HCT116 (cell line): ENCODE data around the gene ALDH7A1. TPM values are rescaled to one million over a fixed set of nuclear protein-coding genes. Genes with fewer than 3 reads are reported as not detected.

Experiments used
- ATAC-seq: fragments of 200-7000 bp; cut with Tn5 transposase; 2 replicates; pipeline ENCODE4 v1.9.1; 2020; ENCODE audit warnings: mild to moderate bottlenecking, moderate library complexity
- BruUV-seq: library from RNA; stranded (reverse); fragments of 400-500 nt; replicated peaks from 2 replicates; lab custom pipeline; 2021; lab: Mats Ljungman, UMichigan
- CTCF ChIA-PET: fragments of 300-600 bp; sonication (Branson Sonifier 250); formaldehyde crosslinking; loops from one replicate; lab custom pipeline; 2021; ENCODE audit warnings: antibody characterized with exemption; lab: Charles Lee
- POLR2A ChIA-PET: fragments of 300-600, 350-600 bp; sonication (Branson Sonifier 250); formaldehyde crosslinking; loops from one replicate; lab custom pipeline; 2021; ENCODE audit warnings: antibody characterized with exemption; lab: Charles Lee
- RAD21 ChIA-PET, 2 experiments: fragments of 300-600 bp; sonication (Branson Sonifier 250); formaldehyde crosslinking; loops; one replicate each; lab custom pipeline; 2023; ENCODE audit warnings: low total read pairs in 2 of 2; ENCODE audit not compliant: uncharacterized antibody in 2 of 2, unreplicated experiment in 2 of 2, low non-redundant PET in 1 of 2; lab: Charles Lee
- DNase-seq: peaks from one replicate; pipeline ENCODE4 v3.0.0-alpha.2; 2010; ENCODE audit warnings: low read depth, low spot score
- H2AFZ ChIP-seq: fragments of 200-600 bp; shearing (Covaris generic), sonication (generic); 2 replicates; pipeline ENCODE4 v1.6.1; 2017; ENCODE audit warnings: low read depth, mixed run types, mixed read lengths, antibody characterized with exemption, low read length; ENCODE audit not compliant: poor library complexity, severe bottlenecking
- H3K27ac ChIP-seq: 2 replicates; pipeline ENCODE4 v1.5.1; 2012; ENCODE audit warnings: low read depth, low read length
- H3K27me3 ChIP-seq: fragments of 200-600 bp; sonication (generic); 2 replicates; pipeline ENCODE4 v1.6.1; 2016; ENCODE audit warnings: mixed run types, low read length, mixed read lengths; ENCODE audit not compliant: insufficient read depth
- H3K36me3 ChIP-seq, 2 experiments: fragments of 200-500 bp in 1 of 2; fragments of 200-600 bp in 1 of 2; sonication (Bioruptor generic) in 1 of 2; sonication (generic) in 1 of 2; 2 replicates each; pipeline versions ENCODE4 v1.5.1 to v1.6.1; 2014 to 2016; ENCODE audit warnings: low read length in 2 of 2, inconsistent platforms in 1 of 2, mixed read lengths in 1 of 2, mixed run types in 1 of 2; ENCODE audit not compliant: insufficient read depth in 2 of 2, control insufficient read depth in 1 of 2
- H3K4me1 ChIP-seq, 2 experiments: fragments of 200-600 bp in 1 of 2; sonication (generic) in 1 of 2; 2 replicates each; pipeline versions ENCODE4 v1.5.1 to v1.6.1; 2012 to 2017; ENCODE audit warnings: low read length in 2 of 2, inconsistent platforms in 1 of 2, mild to moderate bottlenecking in 1 of 2, mixed read lengths in 1 of 2, mixed run types in 1 of 2, moderate library complexity in 1 of 2; ENCODE audit not compliant: insufficient read depth in 2 of 2, control insufficient read depth in 1 of 2
- H3K4me2 ChIP-seq: fragments of 200-600 bp; sonication (generic); 2 replicates; pipeline ENCODE4 v1.6.1; 2017; ENCODE audit warnings: mixed run types, low read length, mixed read lengths
- H3K4me3 ChIP-seq, 2 experiments: fragments of 200-600 bp in 1 of 2; sonication (generic) in 1 of 2; replicated peaks in 1 of 2; 2 replicates each; pipeline ENCODE4 v1.5.1; 2011 to 2016; ENCODE audit warnings: low read length in 2 of 2, control low read depth in 1 of 2, low read depth in 1 of 2, mild to moderate bottlenecking in 1 of 2, mixed read lengths in 1 of 2, mixed run types in 1 of 2
- H3K79me2 ChIP-seq: fragments of 200-600 bp; sonication (generic); 2 replicates; pipeline ENCODE4 v1.6.1; 2017; ENCODE audit warnings: mild to moderate bottlenecking, mixed run types, low read length, moderate library complexity, mixed read lengths; ENCODE audit not compliant: insufficient read depth
- H3K9ac ChIP-seq: fragments of 200-600 bp; sonication (generic); 2 replicates; pipeline ENCODE4 v1.6.1; 2016; ENCODE audit warnings: low read length, mixed read lengths
- H3K9me2 ChIP-seq: fragments of 200-600 bp; sonication (generic), shearing (Covaris generic); 2 replicates; pipeline ENCODE4 v1.6.1; 2017; ENCODE audit warnings: mixed run types, mild to moderate bottlenecking, moderate library complexity; ENCODE audit not compliant: insufficient read depth
- H3K9me3 ChIP-seq, 2 experiments: fragments of 200-500 bp in 1 of 2; fragments of 200-600 bp in 1 of 2; sonication (Bioruptor generic) in 1 of 2; sonication (generic) in 1 of 2; 2 replicates each; pipeline ENCODE4 v1.6.1; 2014 to 2017; ENCODE audit warnings: low read length in 2 of 2, mixed read lengths in 2 of 2, inconsistent platforms in 1 of 2, low read depth in 1 of 2, mild to moderate bottlenecking in 1 of 2, mixed run types in 1 of 2, moderate library complexity in 1 of 2; ENCODE audit not compliant: control insufficient read depth in 1 of 2, insufficient read depth in 1 of 2
- H4K20me1 ChIP-seq: fragments of 200-600 bp; sonication (generic), shearing (Covaris generic); 2 replicates; pipeline ENCODE4 v1.6.1; 2017; ENCODE audit warnings: mixed run types, mild to moderate bottlenecking, moderate library complexity; ENCODE audit not compliant: insufficient read depth
- CEBPB ChIP-seq: IDR thresholded peaks from 2 replicates; pipeline ENCODE4 v1.6.1; 2012; ENCODE audit warnings: low read depth
- ELF1 ChIP-seq: IDR thresholded peaks from 2 replicates; pipeline ENCODE4 v1.6.1; 2012; ENCODE audit warnings: low read depth, borderline replicate concordance
- EZH2 ChIP-seq: fragments of 200-600 bp; sonication (generic); IDR thresholded peaks from 2 replicates; pipeline ENCODE4 v1.6.1; 2017; ENCODE audit warnings: antibody characterized with exemption, mixed run types
- EZH2phosphoT487 ChIP-seq: fragments of 200-600 bp; IDR thresholded peaks from 2 replicates; pipeline ENCODE4 v1.6.1; 2018; ENCODE audit warnings: antibody characterized with exemption, borderline replicate concordance
- POLR2AphosphoS5 ChIP-seq: IDR thresholded peaks from 2 replicates; pipeline ENCODE4 v1.6.1; 2011; ENCODE audit warnings: mild to moderate bottlenecking, low read depth, low read length, moderate library complexity
- RAD21 ChIP-seq: IDR thresholded peaks from 2 replicates; pipeline ENCODE4 v1.6.1; 2012; ENCODE audit warnings: low read depth, mild to moderate bottlenecking
- SIN3A ChIP-seq: IDR thresholded peaks from 2 replicates; pipeline ENCODE4 v1.6.1; 2012; ENCODE audit warnings: low read depth
- SP1 ChIP-seq: IDR thresholded peaks from 2 replicates; pipeline ENCODE4 v1.6.1; 2012; ENCODE audit warnings: low read depth
- SRF ChIP-seq: IDR thresholded peaks from 2 replicates; pipeline ENCODE4 v1.6.1; 2012; ENCODE audit warnings: low read depth
- TCF7L2 ChIP-seq: IDR thresholded peaks from 2 replicates; pipeline ENCODE4 v1.7.0; 2011; ENCODE audit warnings: borderline replicate concordance, inconsistent platforms; ENCODE audit not compliant: insufficient read depth, insufficient read length; ENCODE audit errors: extremely low read depth
- YY1 ChIP-seq: IDR thresholded peaks from 2 replicates; pipeline ENCODE4 v1.6.1; 2011; ENCODE audit warnings: low read length, low read depth, moderate library complexity, mild to moderate bottlenecking; ENCODE audit not compliant: insufficient replicate concordance; ENCODE audit errors: extremely low read depth
- ZFX ChIP-seq: fragments of 450-650 bp; IDR thresholded peaks from 2 replicates; pipeline ENCODE4 v1.6.1; 2017
- ZNF274 ChIP-seq: fragments of 200-500 bp; sonication (Bioruptor generic); IDR thresholded peaks from 2 replicates; pipeline ENCODE4 v1.6.1; 2014; ENCODE audit warnings: mild to moderate bottlenecking, low read depth, low read length, inconsistent platforms
- intact Hi-C: fragments of 100-400 bp; cut with micrococcal nuclease; formaldehyde crosslinking; loops from 2 replicates; pipeline ENCODE4 v1.10.0; 2022
- total RNA-seq: library from RNA; stranded (reverse); gene quantifications from one replicate; pipeline ENCODE4 v1.2.1, GENCODE V29; 2021; ENCODE audit not compliant: unreplicated experiment
- TF ChIP-seq, protein P1 (sequence below): IDR thresholded peaks from 2 replicates; pipeline ENCODE4 v1.6.1; 2011; ENCODE audit warnings: mild to moderate bottlenecking, low read length, moderate library complexity; ENCODE audit not compliant: insufficient replicate concordance; ENCODE audit errors: extremely low read depth
- TF ChIP-seq, protein P2 (sequence below), 3 experiments: fragments of 200-600 bp in 1 of 3; sonication (generic) in 1 of 3; IDR thresholded peaks in 2 of 3; conservative IDR thresholded peaks in 1 of 3; 2 replicates each; pipeline ENCODE4 v1.5.1; 2012 to 2017; ENCODE audit warnings: low read depth in 2 of 3, low read length in 2 of 3, antibody characterized with exemption in 1 of 3, borderline replicate concordance in 1 of 3, control low read depth in 1 of 3, mild to moderate bottlenecking in 1 of 3, mixed read lengths in 1 of 3, mixed run types in 1 of 3, moderate library complexity in 1 of 3; ENCODE audit not compliant: insufficient read depth in 1 of 3
- TF ChIP-seq, protein P3 (sequence below): IDR thresholded peaks from 2 replicates; pipeline ENCODE4 v1.6.1; 2012

ALDH7A1 gene
- total RNA-seq, 1 experiment from 2014 or later, result 93.2 TPM

DNA sequence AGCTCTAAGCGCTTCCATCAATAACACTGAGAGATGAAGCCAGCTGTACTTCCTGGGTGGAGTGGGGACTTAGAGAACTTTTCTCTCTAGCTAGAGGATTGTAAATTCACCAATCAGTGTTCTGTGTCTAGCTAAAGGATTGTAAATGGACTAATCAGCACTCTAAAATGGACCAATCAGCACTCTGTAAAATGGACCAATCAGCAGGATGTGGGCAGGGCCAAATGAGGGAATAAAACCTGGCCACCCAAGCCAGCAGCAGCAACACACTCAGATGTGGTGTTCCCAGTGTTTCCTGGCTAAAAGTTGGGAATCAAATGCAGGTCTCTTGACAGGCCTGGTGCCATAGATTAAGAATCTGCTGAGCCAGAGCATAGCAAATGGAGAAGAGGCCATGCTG lies 60.5 kb downstream of the ALDH7A1 start:
- Histone ChIP-seq H3K4me1 (peaks cover 0 to 4% of the 10 kb centered on the region in 2 experiments; a peak in 2 of 4 replicates), H3K9ac (no peak overlapping the region)
- TF ChIP-seq SIN3A, result no peak
- no peak for TF ChIP-seq EZH2phosphoT487
- no peak for TF ChIP-seq SRF
- TF ChIP-seq ZNF274, result no peak
- TF ChIP-seq RAD21, result no peak
- TF ChIP-seq, protein P1, sequence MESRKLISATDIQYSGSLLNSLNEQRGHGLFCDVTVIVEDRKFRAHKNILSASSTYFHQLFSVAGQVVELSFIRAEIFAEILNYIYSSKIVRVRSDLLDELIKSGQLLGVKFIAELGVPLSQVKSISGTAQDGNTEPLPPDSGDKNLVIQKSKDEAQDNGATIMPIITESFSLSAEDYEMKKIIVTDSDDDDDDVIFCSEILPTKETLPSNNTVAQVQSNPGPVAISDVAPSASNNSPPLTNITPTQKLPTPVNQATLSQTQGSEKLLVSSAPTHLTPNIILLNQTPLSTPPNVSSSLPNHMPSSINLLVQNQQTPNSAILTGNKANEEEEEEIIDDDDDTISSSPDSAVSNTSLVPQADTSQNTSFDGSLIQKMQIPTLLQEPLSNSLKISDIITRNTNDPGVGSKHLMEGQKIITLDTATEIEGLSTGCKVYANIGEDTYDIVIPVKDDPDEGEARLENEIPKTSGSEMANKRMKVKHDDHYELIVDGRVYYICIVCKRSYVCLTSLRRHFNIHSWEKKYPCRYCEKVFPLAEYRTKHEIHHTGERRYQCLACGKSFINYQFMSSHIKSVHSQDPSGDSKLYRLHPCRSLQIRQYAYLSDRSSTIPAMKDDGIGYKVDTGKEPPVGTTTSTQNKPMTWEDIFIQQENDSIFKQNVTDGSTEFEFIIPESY, result no peak
- TF ChIP-seq, protein P2, sequence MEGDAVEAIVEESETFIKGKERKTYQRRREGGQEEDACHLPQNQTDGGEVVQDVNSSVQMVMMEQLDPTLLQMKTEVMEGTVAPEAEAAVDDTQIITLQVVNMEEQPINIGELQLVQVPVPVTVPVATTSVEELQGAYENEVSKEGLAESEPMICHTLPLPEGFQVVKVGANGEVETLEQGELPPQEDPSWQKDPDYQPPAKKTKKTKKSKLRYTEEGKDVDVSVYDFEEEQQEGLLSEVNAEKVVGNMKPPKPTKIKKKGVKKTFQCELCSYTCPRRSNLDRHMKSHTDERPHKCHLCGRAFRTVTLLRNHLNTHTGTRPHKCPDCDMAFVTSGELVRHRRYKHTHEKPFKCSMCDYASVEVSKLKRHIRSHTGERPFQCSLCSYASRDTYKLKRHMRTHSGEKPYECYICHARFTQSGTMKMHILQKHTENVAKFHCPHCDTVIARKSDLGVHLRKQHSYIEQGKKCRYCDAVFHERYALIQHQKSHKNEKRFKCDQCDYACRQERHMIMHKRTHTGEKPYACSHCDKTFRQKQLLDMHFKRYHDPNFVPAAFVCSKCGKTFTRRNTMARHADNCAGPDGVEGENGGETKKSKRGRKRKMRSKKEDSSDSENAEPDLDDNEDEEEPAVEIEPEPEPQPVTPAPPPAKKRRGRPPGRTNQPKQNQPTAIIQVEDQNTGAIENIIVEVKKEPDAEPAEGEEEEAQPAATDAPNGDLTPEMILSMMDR (IDR thresholded peaks at IDR 0.05 in 2 of 3, conservative IDR thresholded peaks at IDR 0.05 in 1 of 3; ENCODE audit: borderline replicate concordance in 1 of 3, insufficient read depth in 1 of 3, low read depth in 2 of 3, low read length in 2 of 3), result no peak
- no peak for TF ChIP-seq CEBPB
- TF ChIP-seq, protein P3, sequence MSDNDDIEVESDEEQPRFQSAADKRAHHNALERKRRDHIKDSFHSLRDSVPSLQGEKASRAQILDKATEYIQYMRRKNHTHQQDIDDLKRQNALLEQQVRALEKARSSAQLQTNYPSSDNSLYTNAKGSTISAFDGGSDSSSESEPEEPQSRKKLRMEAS, result no peak
- no peak for TF ChIP-seq YY1
- no peak for TF ChIP-seq ZFX
- no peak for TF ChIP-seq POLR2AphosphoS5
- TF ChIP-seq EZH2, result no peak
- no peak for TF ChIP-seq ELF1
- no peak for TF ChIP-seq SP1
- TF ChIP-seq TCF7L2, result no peak
- TF ChIP-seq, all 23 proteins: peak for 0
- Histone ChIP-seq H3K36me3 (no peaks in the 10 kb centered on the region), H3K79me2 (no peaks in the 10 kb centered on the region), H4K20me1 (no peaks in the 10 kb centered on the region), H3K27me3 (no peaks in the 10 kb centered on the region), H3K4me3 (no peak overlapping the region), H3K9me2 (no peaks in the 10 kb centered on the region), H2AFZ (no peak overlapping the region), H3K4me2 (no peak overlapping the region), H3K9me3 (no peaks in the 10 kb centered on the region), H3K27ac (no peak overlapping the region)
- ChIA-PET RAD21 (no interaction called here), POLR2A (no interaction called here), CTCF (no interaction called here)
- no TSS peak for BruUV-seq
- intact Hi-C loops, result loop anchor here (10.0 kb wide), 1 partner anchor 300 kb away; no protein-coding TSS in a partner anchor
- ATAC-seq (no peak), DNase-seq (no peak)
